Keratinocyte (primary cell): ENCODE measurements around the gene COL11A2. TPM values are rescaled to one million over a fixed set of nuclear protein-coding genes. Genes with fewer than 3 reads are reported as not detected.

Source experiments
- DNase-seq: peaks from one replicate; pipeline ENCODE4 v3.0.0-alpha.2; 2011; ENCODE audit warnings: low read depth, missing footprints, low spot score
- FAIRE-seq: peaks from 2 replicates; lab custom pipeline; 2011; peaks lifted over from hg19 to GRCh38; lab: Jason Lieb, UNC
- H2AFZ ChIP-seq: 2 replicates; pipeline ENCODE4 v1.6.0; 2012; ENCODE audit warnings: low read length, control low read depth, inconsistent platforms; ENCODE audit not compliant: control insufficient read depth
- H3K27ac ChIP-seq: 2 replicates; pipeline ENCODE4 v1.5.1; 2011; ENCODE audit warnings: low read length; ENCODE audit not compliant: control insufficient read depth, insufficient read depth
- H3K27me3 ChIP-seq: 3 replicates; pipeline ENCODE4 v1.6.0; 2011; ENCODE audit warnings: low read length; ENCODE audit not compliant: control insufficient read depth, insufficient read depth; ENCODE audit errors: extremely low read depth
- H3K36me3 ChIP-seq, 2 experiments: 2 replicates in 1 of 2; 3 replicates in 1 of 2; pipeline ENCODE4 v1.5.1; 2011; ENCODE audit warnings: low read length in 2 of 2, mild to moderate bottlenecking in 1 of 2; ENCODE audit not compliant: control insufficient read depth in 2 of 2, insufficient read depth in 2 of 2; ENCODE audit errors: extremely low read depth in 1 of 2
- H3K4me1 ChIP-seq: 3 replicates; pipeline ENCODE4 v1.5.1; 2011; ENCODE audit warnings: low read length; ENCODE audit not compliant: control insufficient read depth, insufficient read depth; ENCODE audit errors: extremely low read depth
- H3K4me2 ChIP-seq: 3 replicates; pipeline ENCODE4 v1.6.0; 2011; ENCODE audit warnings: low read depth, low read length; ENCODE audit not compliant: control insufficient read depth, insufficient read depth; ENCODE audit errors: extremely low read depth
- H3K4me3 ChIP-seq, 3 experiments: fragments of 200-600 bp in 1 of 3; sonication (generic) in 1 of 3; 2 replicates in 2 of 3; 3 replicates in 1 of 3; pipeline ENCODE4 v1.5.1; 2011 to 2016; ENCODE audit warnings: low read length in 3 of 3, mild to moderate bottlenecking in 3 of 3, control low read depth in 2 of 3, inconsistent platforms in 1 of 3, low read depth in 1 of 3, mixed read lengths in 1 of 3, mixed run types in 1 of 3, moderate library complexity in 1 of 3; ENCODE audit not compliant: control insufficient read depth in 2 of 3, insufficient read depth in 2 of 3; ENCODE audit errors: extremely low read depth in 1 of 3
- H3K79me2 ChIP-seq: 2 replicates; pipeline ENCODE4 v1.6.0; 2012; ENCODE audit warnings: low read length; ENCODE audit not compliant: control insufficient read depth, insufficient read depth
- H3K9ac ChIP-seq: 3 replicates; pipeline ENCODE4 v1.6.0; 2011; ENCODE audit warnings: low read length; ENCODE audit not compliant: control insufficient read depth, insufficient read depth; ENCODE audit errors: extremely low read depth
- H3K9me1 ChIP-seq: 3 replicates; pipeline ENCODE4 v1.6.0; 2011; ENCODE audit warnings: low read length; ENCODE audit not compliant: control insufficient read depth, insufficient read depth; ENCODE audit errors: extremely low read depth
- H3K9me3 ChIP-seq: 2 replicates; pipeline ENCODE4 v1.5.1; 2012; ENCODE audit warnings: low read depth, low read length; ENCODE audit not compliant: control insufficient read depth
- H4K20me1 ChIP-seq: 3 replicates; pipeline ENCODE4 v1.6.0; 2011; ENCODE audit warnings: low read length; ENCODE audit not compliant: control insufficient read depth, insufficient read depth; ENCODE audit errors: extremely low read depth
- EZH2 ChIP-seq: IDR thresholded peaks from one replicate; pipeline ENCODE4 v1.6.1; 2012; ENCODE audit warnings: inconsistent platforms, mild to moderate bottlenecking, low read length, moderate library complexity
- dilution Hi-C: fragments of 300-500 bp; cut with MboI; formaldehyde crosslinking; loops from one replicate; pipeline ENCODE4 v1.7.0; 2020; ENCODE audit warnings: low sequenced_read_pairs; ENCODE audit not compliant: extremely low pct_ligation_motif_present
- polyA plus RNA-seq, 5 experiments: library from polyadenylated mRNA; depleted of rRNA in 3 of 5; stranded (reverse) in 3 of 5; stranded (forward) in 1 of 5; unstranded in 1 of 5; fragments of >200 nt; gene quantifications; 1 replicate in 1 of 5; 2 replicates in 3 of 5; 3 replicates in 1 of 5; pipeline versions ENCODE4 v1.2.1 to v1.2.3, GENCODE V29; 2011 to 2012; ENCODE audit warnings: missing spikeins in 2 of 5, low read depth in 1 of 5, low replicate concordance in 1 of 5
- TF ChIP-seq, protein P1 (sequence below), 3 experiments: IDR thresholded peaks in 1 of 3; conservative IDR thresholded peaks in 1 of 3; optimal IDR thresholded peaks in 1 of 3; 2 replicates in 2 of 3; 3 replicates in 1 of 3; pipeline versions ENCODE3 to v1.5.1; 2011; ENCODE audit warnings: low read length in 3 of 3, mild to moderate bottlenecking in 3 of 3, moderate library complexity in 2 of 3, control low read depth in 1 of 3, inconsistent platforms in 1 of 3; ENCODE audit not compliant: insufficient read depth in 2 of 3; ENCODE audit errors: extremely low read depth in 1 of 3

COL11A2 gene
- polyA plus RNA-seq, 1 donor (not counting 4 experiments of a cell fraction or from before 2014, with no cell fraction given): 0.08 TPM

DNA sequence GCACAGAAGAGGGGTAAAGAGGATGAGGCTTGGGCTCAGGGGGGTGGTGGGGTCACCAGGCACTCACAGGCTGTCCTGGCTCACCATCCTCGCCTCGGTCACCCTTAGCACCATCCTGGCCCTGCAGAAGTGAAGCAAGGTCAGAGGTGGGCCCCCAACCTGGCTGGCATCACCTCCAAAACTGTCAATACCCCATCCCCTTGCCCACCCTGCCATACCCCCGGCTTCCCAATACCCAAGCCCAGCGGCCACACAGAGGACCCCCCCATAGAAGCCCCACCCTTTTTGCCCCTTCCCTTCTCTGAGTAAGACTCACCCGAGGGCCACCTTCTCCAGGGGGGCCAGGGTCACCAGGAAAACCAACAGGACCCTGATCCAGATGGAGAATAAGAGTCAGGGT is 23.6 kb downstream of the COL11A2 start:
- H3K36me3 ChIP-seq: no peaks in the 10 kb centered on the region
- no peaks in the 10 kb centered on the region for H4K20me1 ChIP-seq
- peaks cover 7% of the 10 kb centered on the region for H3K27me3 ChIP-seq
- H3K9me3 ChIP-seq: no peaks in the 10 kb centered on the region
- no peak for FAIRE-seq
- H3K4me2 ChIP-seq: no peak overlapping the region
- no peaks in the 10 kb centered on the region for H3K79me2 ChIP-seq
- H3K9ac ChIP-seq: no peak overlapping the region
- H2AFZ ChIP-seq: no peak overlapping the region
- no peak for TF ChIP-seq EZH2
- TF ChIP-seq, protein P1, sequence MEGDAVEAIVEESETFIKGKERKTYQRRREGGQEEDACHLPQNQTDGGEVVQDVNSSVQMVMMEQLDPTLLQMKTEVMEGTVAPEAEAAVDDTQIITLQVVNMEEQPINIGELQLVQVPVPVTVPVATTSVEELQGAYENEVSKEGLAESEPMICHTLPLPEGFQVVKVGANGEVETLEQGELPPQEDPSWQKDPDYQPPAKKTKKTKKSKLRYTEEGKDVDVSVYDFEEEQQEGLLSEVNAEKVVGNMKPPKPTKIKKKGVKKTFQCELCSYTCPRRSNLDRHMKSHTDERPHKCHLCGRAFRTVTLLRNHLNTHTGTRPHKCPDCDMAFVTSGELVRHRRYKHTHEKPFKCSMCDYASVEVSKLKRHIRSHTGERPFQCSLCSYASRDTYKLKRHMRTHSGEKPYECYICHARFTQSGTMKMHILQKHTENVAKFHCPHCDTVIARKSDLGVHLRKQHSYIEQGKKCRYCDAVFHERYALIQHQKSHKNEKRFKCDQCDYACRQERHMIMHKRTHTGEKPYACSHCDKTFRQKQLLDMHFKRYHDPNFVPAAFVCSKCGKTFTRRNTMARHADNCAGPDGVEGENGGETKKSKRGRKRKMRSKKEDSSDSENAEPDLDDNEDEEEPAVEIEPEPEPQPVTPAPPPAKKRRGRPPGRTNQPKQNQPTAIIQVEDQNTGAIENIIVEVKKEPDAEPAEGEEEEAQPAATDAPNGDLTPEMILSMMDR (optimal IDR thresholded peaks at IDR 0.05 in 1 of 3, IDR thresholded peaks at IDR 0.05 in 1 of 3, conservative IDR thresholded peaks at IDR 0.05 in 1 of 3; ENCODE audit: extremely low read depth in 1 of 3, insufficient read depth in 2 of 3, low read length in 3 of 3): no peak
- H3K9me1 ChIP-seq: no peaks in the 10 kb centered on the region
- DNase-seq: no peak
- no peak overlapping the region for H3K27ac ChIP-seq
- dilution Hi-C loops: no loop called here
- H3K4me3 ChIP-seq: no peak overlapping the region
- H3K4me1 ChIP-seq: no peaks in the 10 kb centered on the region

DNA sequence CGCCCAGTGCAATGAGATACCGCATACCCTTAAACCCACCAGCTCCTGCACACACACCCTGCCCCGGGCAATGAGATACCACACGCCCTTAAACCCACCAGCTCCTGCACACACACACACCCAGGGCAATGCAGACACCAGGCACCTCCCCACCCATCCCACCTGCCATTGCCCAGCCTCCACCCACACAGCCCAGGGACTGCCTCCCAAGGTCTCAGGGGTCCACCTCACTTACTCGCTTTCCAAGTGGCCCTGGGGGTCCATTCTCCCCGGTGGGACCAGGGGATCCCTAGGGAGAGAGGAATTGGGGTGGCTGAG is 24.0 kb downstream of the COL11A2 start:
- Histone ChIP-seq H3K36me3 (no peaks in the 10 kb centered on the region), H2AFZ (no peak overlapping the region), H4K20me1 (no peaks in the 10 kb centered on the region), H3K9me3 (no peaks in the 10 kb centered on the region), H3K4me2 (no peak overlapping the region), H3K4me1 (no peaks in the 10 kb centered on the region), H3K27me3 (peaks cover 7% of the 10 kb centered on the region), H3K4me3 (no peak overlapping the region), H3K9ac (no peak overlapping the region), H3K27ac (no peak overlapping the region), H3K79me2 (no peaks in the 10 kb centered on the region), H3K9me1 (no peaks in the 10 kb centered on the region)
- dilution Hi-C loops: no loop called here
- TF ChIP-seq, protein P1 (optimal IDR thresholded peaks at IDR 0.05 in 1 of 3, IDR thresholded peaks at IDR 0.05 in 1 of 3, conservative IDR thresholded peaks at IDR 0.05 in 1 of 3; ENCODE audit: extremely low read depth in 1 of 3, insufficient read depth in 2 of 3, low read length in 3 of 3): no peak
- no peak for TF ChIP-seq EZH2
- DNase-seq (no peak), FAIRE-seq (no peak)
